Nephron (organoid): ENCODE results near the gene SHH.

Source experiments
- H3K27ac Mint-ChIP-seq, 3 experiments: 2 replicates each; pipeline ENCODE4 v1.8.0; 2020; ENCODE audit warnings: mixed read lengths in 3 of 3, mild to moderate bottlenecking in 2 of 3, moderate library complexity in 1 of 3
- H3K27me3 Mint-ChIP-seq: 2 replicates; pipeline ENCODE4 v1.8.0; 2021; ENCODE audit warnings: low read depth, mild to moderate bottlenecking, moderate library complexity, mixed read lengths
- H3K36me3 Mint-ChIP-seq: 2 replicates; pipeline ENCODE4 v1.8.0; 2020; ENCODE audit warnings: low read depth, mixed read lengths
- H3K4me1 Mint-ChIP-seq: 2 replicates; pipeline ENCODE4 v1.8.0; 2020; ENCODE audit warnings: mixed read lengths
- H3K4me3 Mint-ChIP-seq, 3 experiments: 2 replicates each; pipeline ENCODE4 v1.8.0; 2020; ENCODE audit warnings: mild to moderate bottlenecking in 3 of 3, mixed read lengths in 3 of 3, moderate library complexity in 2 of 3
- H3K9me3 Mint-ChIP-seq: 2 replicates; pipeline ENCODE4 v1.8.0; 2020; ENCODE audit warnings: mixed read lengths
- CTCF ChIP-seq, 3 experiments: fragments of 200-600 bp; sonication (generic); IDR thresholded peaks; one replicate each; pipeline ENCODE4 v1.5.0; 2021; ENCODE audit warnings: antibody characterized with exemption in 3 of 3; ENCODE audit not compliant: unreplicated experiment in 3 of 3

The SHH gene

DNA sequence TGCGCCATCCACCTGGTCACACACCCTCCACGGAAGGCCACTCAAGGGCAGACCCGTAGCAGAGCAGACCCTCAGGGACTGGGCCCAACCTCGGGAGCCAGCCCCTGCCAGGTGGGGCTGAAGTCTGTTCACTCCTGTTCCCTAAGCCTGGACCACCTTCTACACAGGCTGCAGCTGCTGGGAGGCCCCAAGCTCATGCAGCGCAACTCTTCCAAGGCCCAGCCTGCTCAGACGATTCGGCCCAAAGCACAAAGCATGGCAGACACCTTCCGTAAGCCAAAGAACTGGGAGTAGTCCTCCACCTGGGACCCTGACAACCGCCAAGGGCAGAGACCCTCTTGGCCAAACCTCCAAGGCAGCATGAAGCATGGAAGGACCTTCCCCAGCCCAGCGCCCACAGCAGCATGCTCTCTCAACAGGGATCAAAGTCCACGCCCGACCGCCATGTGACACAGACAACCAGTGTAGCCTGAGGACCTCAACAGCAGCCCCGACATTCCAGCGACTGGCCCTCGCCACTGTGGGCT is 11.5 kb downstream of the SHH start:
- no peaks in the 10 kb centered on the region for H3K36me3 Mint-ChIP-seq
- H3K9me3 Mint-ChIP-seq, result no peaks in the 10 kb centered on the region
- H3K4me1 Mint-ChIP-seq, result peaks cover 15% of the 10 kb centered on the region
- no peak overlapping the region for H3K4me3 Mint-ChIP-seq
- H3K27me3 Mint-ChIP-seq, result peaks cover 90% of the 10 kb centered on the region
- TF ChIP-seq CTCF (IDR thresholded peaks at IDR 0.05; ENCODE audit: unreplicated experiment in 3 of 3), result no peak
- H3K27ac Mint-ChIP-seq, result no peak overlapping the region

- TF ChIP-seq CTCF (IDR thresholded peaks at IDR 0.05; ENCODE audit: unreplicated experiment in 3 of 3), result no peak
- H3K36me3 Mint-ChIP-seq, result no peaks in the 10 kb centered on the region
- no peaks in the 10 kb centered on the region for H3K9me3 Mint-ChIP-seq
- peaks cover 13% of the 10 kb centered on the region for H3K4me1 Mint-ChIP-seq
- no peak overlapping the region for H3K4me3 Mint-ChIP-seq
- H3K27me3 Mint-ChIP-seq, result peaks cover 90% of the 10 kb centered on the region
- no peak overlapping the region for H3K27ac Mint-ChIP-seq
These were observed 12.0 kb downstream of the SHH start for GRCh38 chr7:155800301-155800700.

GRCh38 chr7:155799514-155799913 is 12.7 kb downstream of the SHH start:
- no peak for TF ChIP-seq CTCF (IDR thresholded peaks at IDR 0.05; ENCODE audit: unreplicated experiment in 3 of 3)
- Mint-ChIP-seq H3K36me3 (no peaks in the 10 kb centered on the region), H3K4me3 (no peak overlapping the region), H3K9me3 (no peaks in the 10 kb centered on the region), H3K27me3 (peaks cover 89% of the 10 kb centered on the region), H3K27ac (no peak overlapping the region), H3K4me1 (peaks cover 10% of the 10 kb centered on the region)

DNA sequence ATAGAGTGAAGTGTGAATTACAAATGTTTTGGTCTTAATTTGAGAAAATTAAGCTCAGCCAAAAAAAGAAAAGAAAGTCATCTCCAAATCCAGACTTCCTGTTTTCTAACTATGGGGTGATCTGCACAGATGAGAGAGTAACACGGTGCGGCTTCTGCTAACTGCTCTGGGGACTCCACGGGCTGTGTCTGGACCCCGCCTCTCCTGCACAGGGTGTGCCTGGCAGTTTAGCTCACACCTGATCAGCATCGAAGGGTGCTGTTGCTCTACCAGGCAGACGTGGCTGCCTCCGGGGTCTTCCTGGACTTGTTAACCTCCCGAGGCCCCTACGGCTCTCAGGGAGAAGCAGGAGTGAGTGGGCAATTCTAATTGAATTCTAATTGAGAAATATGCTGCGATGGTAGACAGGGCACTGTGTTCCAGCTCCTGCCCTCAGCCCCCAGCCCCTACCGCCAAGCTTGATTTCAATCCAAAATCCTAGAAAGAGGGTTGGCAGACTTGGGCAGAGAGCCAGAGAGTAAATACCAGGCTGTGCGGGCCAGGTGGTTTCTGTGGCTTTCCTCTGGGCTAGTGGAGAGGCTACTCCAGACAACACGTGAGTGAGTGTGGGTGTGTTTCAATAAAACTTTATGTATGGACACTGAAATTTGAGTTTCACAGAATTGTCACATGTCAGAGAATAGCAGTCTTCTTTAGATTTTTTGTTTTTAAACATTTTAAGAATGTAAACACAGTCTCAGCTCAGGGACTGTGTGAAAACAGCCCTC is 13.4 kb downstream of the SHH start:
- Mint-ChIP-seq H3K27me3 (peaks cover 87% of the 10 kb centered on the region), H3K27ac (no peak overlapping the region), H3K4me1 (peaks cover 10% of the 10 kb centered on the region), H3K36me3 (no peaks in the 10 kb centered on the region), H3K4me3 (no peak overlapping the region), H3K9me3 (no peaks in the 10 kb centered on the region)
- TF ChIP-seq CTCF (IDR thresholded peaks at IDR 0.05; ENCODE audit: unreplicated experiment in 3 of 3), result no peak

GRCh38 chr7:155797262-155798250 is 14.7 kb downstream of the SHH start:
- Mint-ChIP-seq H3K27me3 (peaks cover 78% of the 10 kb centered on the region), H3K9me3 (no peaks in the 10 kb centered on the region), H3K36me3 (no peaks in the 10 kb centered on the region), H3K4me1 (peaks cover 4% of the 10 kb centered on the region), H3K4me3 (no peak overlapping the region), H3K27ac (no peak overlapping the region)
- TF ChIP-seq CTCF (IDR thresholded peaks at IDR 0.05; ENCODE audit: unreplicated experiment in 3 of 3), result no peak
